H1 (cell line): ENCODE results near the gene TSHZ2. TPM values are rescaled to one million over a fixed set of nuclear protein-coding genes. Genes with fewer than 3 reads are reported as not detected.

Source experiments
- CTCF ChIA-PET: fragments of 300-600 bp; sonication (Branson Sonifier 250); formaldehyde crosslinking; loops from one replicate; lab custom pipeline; 2021; ENCODE audit not compliant: partially characterized antibody; lab: Charles Lee
- POLR2A ChIA-PET: fragments of 300-600 bp; sonication (Branson Sonifier 250); formaldehyde crosslinking; loops from one replicate; lab custom pipeline; 2021; ENCODE audit warnings: inconsistent platforms; ENCODE audit not compliant: partially characterized antibody; lab: Charles Lee
- DNase-seq, 2 experiments: peaks; one replicate each; pipeline versions ENCODE4 v3.0.0 to v3.0.0-alpha.2; 2010 to 2022; ENCODE audit warnings: low spot score in 2 of 2, low read depth in 1 of 2, mixed read lengths in 1 of 2
- FAIRE-seq: peaks from 2 replicates; lab custom pipeline; 2011; peaks lifted over from hg19 to GRCh38; lab: Jason Lieb, UNC
- H2AFZ ChIP-seq: 2 replicates; pipeline ENCODE4 v1.8.1; 2012; ENCODE audit warnings: low read length, inconsistent platforms
- H2AK5ac ChIP-seq: 2 replicates; pipeline ENCODE4 v1.6.1; 2013; ENCODE audit warnings: low read depth, low read length
- H2BK120ac ChIP-seq: replicated peaks from 2 replicates; pipeline ENCODE3; 2013; ENCODE audit warnings: low read depth, low read length, inconsistent platforms
- H2BK12ac ChIP-seq: 2 replicates; pipeline ENCODE4 v1.6.1; 2013; ENCODE audit warnings: low read depth, low read length
- H2BK15ac ChIP-seq: 2 replicates; pipeline ENCODE4 v1.6.1; 2013; ENCODE audit warnings: low read length
- H2BK20ac ChIP-seq: 2 replicates; pipeline ENCODE4 v1.6.1; 2013; ENCODE audit warnings: low read length
- H2BK5ac ChIP-seq: 2 replicates; pipeline ENCODE4 v1.6.1; 2013; ENCODE audit warnings: low read depth, low read length
- H3K14ac ChIP-seq: 2 replicates; pipeline ENCODE4 v1.6.1; 2013; ENCODE audit warnings: inconsistent platforms; ENCODE audit not compliant: insufficient read length
- H3K18ac ChIP-seq: 2 replicates; pipeline ENCODE4 v1.6.1; 2013; ENCODE audit warnings: low read length; ENCODE audit errors: extremely low read depth
- H3K23ac ChIP-seq: 2 replicates; pipeline ENCODE4 v1.6.1; 2013; ENCODE audit warnings: inconsistent platforms; ENCODE audit not compliant: insufficient read length
- H3K23me2 ChIP-seq: 2 replicates; pipeline ENCODE4 v1.6.1; 2013; ENCODE audit warnings: low read depth, low read length
- H3K27ac ChIP-seq: 2 replicates; pipeline ENCODE4 v1.6.1; 2011; ENCODE audit warnings: low read depth, low read length, inconsistent platforms
- H3K27me3 ChIP-seq, 4 experiments: replicated peaks in 1 of 4; 1 replicate in 1 of 4; 2 replicates in 3 of 4; pipeline versions ENCODE4 v1.6.1 to v1.8.1; 2011 to 2013; ENCODE audit warnings: low read length in 3 of 4, mild to moderate bottlenecking in 3 of 4, inconsistent platforms in 2 of 4, mixed read lengths in 2 of 4, moderate library complexity in 1 of 4; ENCODE audit not compliant: control insufficient read depth in 3 of 4, insufficient read depth in 3 of 4; ENCODE audit errors: extremely low read depth in 1 of 4
- H3K36me3 ChIP-seq, 4 experiments: 2 replicates each; pipeline versions ENCODE4 v1.6.1 to v1.8.1; 2011 to 2013; ENCODE audit warnings: mild to moderate bottlenecking in 4 of 4, low read length in 3 of 4, moderate library complexity in 2 of 4, control low read depth in 1 of 4, inconsistent platforms in 1 of 4; ENCODE audit not compliant: insufficient read depth in 4 of 4, control insufficient read depth in 2 of 4
- H3K4ac ChIP-seq: replicated peaks from 2 replicates; pipeline ENCODE3; 2013; ENCODE audit warnings: low read length, low read depth, mixed read lengths, inconsistent platforms; ENCODE audit not compliant: insufficient read length
- H3K4me1 ChIP-seq, 4 experiments: replicated peaks in 1 of 4; 1 replicate in 1 of 4; 2 replicates in 3 of 4; pipeline versions ENCODE4 v1.6.1 to v1.8.1; 2011 to 2013; ENCODE audit warnings: low read length in 3 of 4, inconsistent platforms in 2 of 4, mixed read lengths in 1 of 4; ENCODE audit not compliant: insufficient read depth in 4 of 4, control insufficient read depth in 3 of 4
- H3K4me2 ChIP-seq, 2 experiments: 2 replicates each; pipeline versions ENCODE4 v1.6.1 to v1.8.1; 2011 to 2013; ENCODE audit warnings: low read depth in 2 of 2, low read length in 2 of 2, control low read depth in 1 of 2, inconsistent platforms in 1 of 2, mild to moderate bottlenecking in 1 of 2; ENCODE audit not compliant: insufficient read depth in 1 of 2
- H3K4me3 ChIP-seq, 4 experiments: fragments of 200-600, 300-600 bp in 1 of 4; sonication (generic), shearing (Covaris generic), sonication (Bioruptor Twin) in 1 of 4; 2 replicates each; pipeline versions ENCODE4 v1.5.1 to v1.8.1; 2011 to 2016; ENCODE audit warnings: low read length in 4 of 4, low read depth in 3 of 4, control low read depth in 2 of 4, inconsistent platforms in 2 of 4, mild to moderate bottlenecking in 2 of 4, mixed read lengths in 1 of 4, moderate library complexity in 1 of 4; ENCODE audit not compliant: insufficient read depth in 2 of 4; ENCODE audit errors: extremely low read depth in 1 of 4
- H3K56ac ChIP-seq: replicated peaks from 2 replicates; pipeline ENCODE3; 2013; ENCODE audit warnings: low read depth, mild to moderate bottlenecking, mixed read lengths, low read length, inconsistent platforms; ENCODE audit not compliant: insufficient read length
- H3K79me1 ChIP-seq: 2 replicates; pipeline ENCODE4 v1.6.1; 2013; ENCODE audit warnings: low read depth, low read length, control low read depth
- H3K79me2 ChIP-seq, 2 experiments: 2 replicates each; pipeline versions ENCODE4 v1.6.1 to v1.8.1; 2012 to 2013; ENCODE audit warnings: low read length in 2 of 2, mild to moderate bottlenecking in 2 of 2, inconsistent platforms in 1 of 2; ENCODE audit not compliant: insufficient read depth in 2 of 2, control insufficient read depth in 1 of 2
- H3K9ac ChIP-seq, 4 experiments: replicated peaks in 1 of 4; 1 replicate in 1 of 4; 2 replicates in 3 of 4; pipeline versions ENCODE4 v1.6.1 to v1.8.1; 2011 to 2013; ENCODE audit warnings: low read depth in 3 of 4, low read length in 3 of 4, control low read depth in 2 of 4, mild to moderate bottlenecking in 2 of 4, moderate library complexity in 2 of 4, inconsistent platforms in 1 of 4; ENCODE audit errors: extremely low read depth in 1 of 4
- H3K9me3 ChIP-seq, 2 experiments: 2 replicates each; pipeline versions ENCODE4 v1.6.1 to v1.8.1; 2012 to 2013; ENCODE audit warnings: mild to moderate bottlenecking in 2 of 2, moderate library complexity in 2 of 2, control low read depth in 1 of 2, inconsistent platforms in 1 of 2, low read depth in 1 of 2, low read length in 1 of 2, mixed read lengths in 1 of 2; ENCODE audit not compliant: insufficient read depth in 2 of 2
- H4K20me1 ChIP-seq, 2 experiments: replicated peaks in 1 of 2; 2 replicates each; pipeline versions ENCODE3 to v1.8.1; 2011 to 2013; ENCODE audit warnings: inconsistent platforms in 2 of 2, low read length in 2 of 2, mild to moderate bottlenecking in 1 of 2; ENCODE audit not compliant: insufficient read depth in 2 of 2, control insufficient read depth in 1 of 2
- H4K5ac ChIP-seq: 2 replicates; pipeline ENCODE4 v1.6.1; 2013; ENCODE audit warnings: low read length, low read depth, mixed read lengths, inconsistent platforms; ENCODE audit not compliant: insufficient read length
- H4K8ac ChIP-seq: 2 replicates; pipeline ENCODE4 v1.8.0; 2013; ENCODE audit warnings: mild to moderate bottlenecking, moderate library complexity, low read length, inconsistent platforms; ENCODE audit not compliant: insufficient read depth; ENCODE audit errors: extremely low read depth
- H4K91ac ChIP-seq: replicated peaks from 2 replicates; pipeline ENCODE3; 2013; ENCODE audit warnings: low read length, mixed read lengths, inconsistent platforms; ENCODE audit not compliant: insufficient read length
- BCL11A ChIP-seq, 2 experiments: IDR thresholded peaks; one replicate each; pipeline ENCODE4 v1.6.1; 2011; ENCODE audit warnings: low read depth in 2 of 2, low read length in 2 of 2, mild to moderate bottlenecking in 2 of 2
- POLR2A ChIP-seq, 2 experiments: IDR thresholded peaks; 1 replicate in 1 of 2; 2 replicates in 1 of 2; pipeline ENCODE4 v1.6.1; 2011; ENCODE audit warnings: low read depth in 2 of 2, low read length in 2 of 2, mild to moderate bottlenecking in 2 of 2; ENCODE audit errors: control extremely low read depth in 1 of 2
- RNF2 ChIP-seq: fragments of 200-900, 300-1000 bp; sonication (generic); IDR thresholded peaks from 2 replicates; pipeline ENCODE4 v1.7.1; 2016; ENCODE audit warnings: borderline replicate concordance, low read depth, mild to moderate bottlenecking, antibody characterized with exemption, low read length; ENCODE audit not compliant: poor library complexity, severe bottlenecking; ENCODE audit errors: missing control alignments
- SIX5 ChIP-seq: IDR thresholded peaks from 2 replicates; pipeline ENCODE4 v1.6.1; 2011; ENCODE audit warnings: mild to moderate bottlenecking, low read depth, low read length
- WGBS, 2 experiments: shearing (Covaris generic) in 1 of 2; methylation state at CpG; one replicate each; pipeline versions ENCODE4 v1.1.6 to v1.1.7; 2013 to 2015; ENCODE audit warnings: low lambda C conversion rate in 2 of 2, mixed read lengths in 2 of 2, inconsistent platforms in 1 of 2, low coverage in 1 of 2, missing lambda C conversion rate in 1 of 2; ENCODE audit not compliant: insufficient replicate concordance in 2 of 2, insufficient coverage in 1 of 2, insufficient read length in 1 of 2; ENCODE audit errors: extremely low coverage in 1 of 2, missing lambda C conversion rate in 1 of 2; 5-methylcytosine and 5-hydroxymethylcytosine counted together
- polyA plus RNA-seq, 7 experiments: library from polyadenylated mRNA; depleted of rRNA in 3 of 7; stranded (reverse) in 5 of 7; unstranded in 2 of 7; fragments of >200 nt in 5 of 7; fragments of 200-250 nt in 2 of 7; gene quantifications; 1 replicate in 5 of 7; 2 replicates in 1 of 7; 4 replicates in 1 of 7; pipeline versions ENCODE4 v1.2.1 to v1.2.3, GENCODE V29; 2011 to 2013; ENCODE audit warnings: missing spikeins in 2 of 7, mixed read lengths in 2 of 7
- total RNA-seq: library from RNA; stranded (reverse); fragmentation: NEBNext Ultra II Directional; extraction: Animal tissue kit (Norgen Biotek cat#: 25700); gene quantifications from 2 replicates; pipeline ENCODE4 v1.2.1, GENCODE V29; 2021

The TSHZ2 gene
- total and polyA plus RNA-seq, 2 of the 8 experiments (the other 6 are each of a cell fraction or from before 2014, with no cell fraction given), result 0.14 to 0.30 TPM

GRCh38 chr20:53439046-53439445, 466.9 kb downstream of the TSHZ2 start:
- CTCF ChIA-PET, result interaction anchor here (1.4 kb wide), 1 partner anchor 20 kb away, joined by 3 read pairs; no protein-coding TSS in a partner anchor
- no peak overlapping the region for H2BK12ac ChIP-seq
- POLR2A ChIA-PET, result interaction anchor here (1.3 kb wide), 1 partner anchor 10 kb away, joined by 5 read pairs; no protein-coding TSS in a partner anchor

More at GRCh38 chr20:53439046-53439445, 466.9 kb downstream of the TSHZ2 start:
- no peaks in the 10 kb centered on the region for H3K9me3 ChIP-seq
- no peak for TF ChIP-seq POLR2A (IDR thresholded peaks at IDR 0.05; ENCODE audit: control extremely low read depth in 1 of 2, low read depth in 2 of 2, low read length in 2 of 2)
- TF ChIP-seq SIX5, result no peak
- TF ChIP-seq RNF2, result no peak
- no peak for TF ChIP-seq BCL11A (IDR thresholded peaks at IDR 0.05; ENCODE audit: low read depth in 2 of 2, low read length in 2 of 2)
- TF ChIP-seq, all 59 proteins: peak for 0
- Histone ChIP-seq H3K56ac (no peak overlapping the region), H3K9ac (no peak overlapping the region), H2BK5ac (no peak overlapping the region), H2AFZ (no peak overlapping the region), H3K4ac (no peak overlapping the region), H3K27me3 (no peaks in the 10 kb centered on the region), H2BK120ac (no peak overlapping the region), H4K20me1 (no peaks in the 10 kb centered on the region), H3K23ac (no peak overlapping the region), H3K4me2 (no peak overlapping the region), H3K18ac (no peak overlapping the region), H4K91ac (no peak overlapping the region), H2BK20ac (no peak overlapping the region), H3K23me2 (no peaks in the 10 kb centered on the region), H3K14ac (no peak overlapping the region), H2BK15ac (no peak overlapping the region), H3K79me1 (no peaks in the 10 kb centered on the region), H3K27ac (no peak overlapping the region), H4K8ac (no peak overlapping the region), H3K4me1 (no peaks in the 10 kb centered on the region), H3K36me3 (no peaks in the 10 kb centered on the region), H3K79me2 (no peaks in the 10 kb centered on the region), H2AK5ac (no peak overlapping the region), H4K5ac (no peak overlapping the region), H3K4me3 (no peak overlapping the region)
- WGBS, 2 experiments, result 94% methylated on average over 1 of the region's 1 CpG; no CpG with 5 or more reads in 1 of the 2 experiments
- FAIRE-seq (no peak), DNase-seq (no peak)
